ENCODE results near the gene ARID4B.
"Not testable (repeated sequence)": the region's sequence is repeated elsewhere in the genome, so short reads cannot be mapped to it uniquely, and the experiment has no call there.

ARID4B gene

DNA sequence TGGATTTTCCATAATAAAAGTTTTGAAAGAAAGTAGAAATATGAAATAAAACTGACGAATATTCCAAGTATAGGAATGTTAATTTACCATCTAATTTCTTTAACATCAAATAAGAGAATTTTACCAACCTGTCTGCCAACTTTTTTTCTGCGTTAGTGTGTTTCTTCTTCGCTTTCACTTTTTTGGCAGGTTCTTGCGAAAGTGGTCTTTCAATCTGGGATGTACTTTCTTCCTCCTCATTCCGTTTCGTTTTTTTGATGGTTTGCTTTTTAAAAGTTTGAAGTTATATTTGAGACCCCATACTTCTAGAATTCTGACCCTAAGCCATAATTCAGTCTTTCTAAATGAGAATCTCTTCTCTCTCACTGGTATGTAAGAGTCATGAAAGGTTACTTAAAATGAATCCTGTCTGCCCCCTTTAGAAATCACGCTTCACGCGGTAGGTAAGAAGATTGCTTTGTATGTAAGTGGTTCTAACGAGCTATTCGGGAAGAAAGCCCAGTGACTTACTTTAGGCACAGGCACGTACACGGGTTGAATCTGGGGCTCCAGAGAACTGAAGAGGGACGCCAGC is 167.5 kb downstream of the ARID4B start:
- peak; percentile 27 for DNase-seq (ENCODE audit: low read depth)

DNA sequence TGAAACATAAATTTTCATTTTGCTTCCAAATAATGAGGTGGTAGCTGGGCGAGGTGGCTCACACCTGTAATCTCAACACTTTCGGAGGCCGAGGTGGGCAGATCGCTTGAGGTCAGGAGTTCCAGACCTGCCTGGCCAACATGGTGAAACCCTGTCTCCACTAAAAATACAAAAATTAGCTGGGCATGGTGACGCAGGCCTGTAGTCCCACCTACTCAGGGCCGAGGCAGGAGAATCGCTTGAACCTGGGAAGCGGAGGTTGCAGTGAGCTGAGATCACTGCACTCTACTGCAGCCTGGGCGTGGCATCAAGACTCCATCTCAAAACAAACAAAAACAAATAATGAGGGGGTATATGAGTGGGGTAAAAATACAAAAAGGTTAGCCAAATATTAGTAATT is 168.0 kb downstream of the ARID4B start:
- not testable (repeated sequence) for DNase-seq (ENCODE audit: low read depth)

GRCh38 chr1:235159284-235159683 is 168.7 kb downstream of the ARID4B start:
- DNase-seq (ENCODE audit: low read depth) = not testable (repeated sequence)

- DNase-seq (ENCODE audit: low read depth) = no peak
Measured at GRCh38 chr1:235158680-235159079, 169.3 kb downstream of the ARID4B start.

DNA sequence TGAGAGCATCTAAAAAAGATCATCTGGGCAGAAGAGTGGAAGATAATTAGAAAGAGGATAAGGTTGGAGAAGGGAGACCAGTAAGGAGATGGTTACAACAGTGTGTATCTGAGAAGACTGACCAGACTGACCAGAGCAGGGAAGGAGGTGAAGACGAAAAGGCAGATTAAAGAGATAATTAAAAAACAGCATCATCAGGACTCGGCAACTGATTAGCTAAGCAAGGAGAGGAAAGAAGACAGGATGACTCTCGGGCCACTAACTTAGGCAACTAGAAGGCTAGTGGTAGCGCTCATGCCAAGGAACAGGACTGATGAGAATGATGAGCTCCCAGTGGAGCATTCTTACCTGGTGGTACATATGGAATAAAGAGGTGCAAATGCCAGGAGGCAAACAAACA is 170.8 kb downstream of the ARID4B start:
- no peak for DNase-seq (ENCODE audit: low read depth)

DNA sequence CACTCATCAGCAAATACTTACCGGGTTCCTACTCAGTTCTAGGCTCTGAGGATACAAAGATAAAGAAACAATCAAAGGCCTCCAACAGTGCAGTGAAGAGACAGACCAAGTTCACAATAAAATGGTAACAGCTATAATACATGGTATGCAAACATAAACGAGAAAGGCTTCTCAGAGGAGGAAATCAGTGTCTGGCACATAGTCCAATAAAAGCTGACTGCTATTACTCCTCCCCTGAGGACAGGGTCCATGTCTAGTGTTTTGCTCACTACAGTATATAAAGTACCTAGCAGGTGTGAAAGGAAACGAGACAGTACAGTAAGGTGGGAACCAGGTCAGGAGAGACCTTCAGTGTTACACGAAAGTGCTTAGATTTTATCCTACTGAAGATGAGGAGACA is 171.2 kb downstream of the ARID4B start:
- DNase-seq (ENCODE audit: low read depth) = no peak

- DNase-seq (ENCODE audit: low read depth) = no peak
Measured at GRCh38 chr1:235156265-235156664, 171.7 kb downstream of the ARID4B start.

- DNase-seq (ENCODE audit: low read depth) = no peak
Measured at GRCh38 chr1:235152235-235152634, 175.7 kb downstream of the ARID4B start.

GRCh38 chr1:235151033-235151432 is 176.9 kb downstream of the ARID4B start:
- no peak for DNase-seq (ENCODE audit: low read depth)

DNA sequence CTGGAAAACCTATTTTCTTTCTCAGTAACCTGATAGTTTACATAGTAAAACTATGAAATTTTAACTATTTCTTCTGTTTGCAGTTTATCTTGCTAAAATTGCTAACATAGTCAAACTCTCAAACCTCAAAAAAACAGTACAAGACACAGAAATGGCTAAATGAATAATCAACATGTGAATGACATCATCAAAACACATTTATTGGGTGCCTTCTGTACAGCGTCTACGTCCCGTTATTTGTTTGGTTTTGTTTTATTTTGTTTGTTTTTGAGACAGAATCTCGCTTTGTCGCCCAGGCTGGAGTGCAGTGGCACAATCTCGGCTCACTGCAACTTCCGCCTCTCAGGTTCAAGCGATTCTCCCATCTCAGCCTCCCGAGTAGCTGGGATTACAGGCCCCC is 178.2 kb downstream of the ARID4B start:
- no peak for DNase-seq (ENCODE audit: low read depth)

GRCh38 chr1:235147269-235147668 is 180.7 kb downstream of the ARID4B start:
- no peak for DNase-seq (ENCODE audit: low read depth)

DNA sequence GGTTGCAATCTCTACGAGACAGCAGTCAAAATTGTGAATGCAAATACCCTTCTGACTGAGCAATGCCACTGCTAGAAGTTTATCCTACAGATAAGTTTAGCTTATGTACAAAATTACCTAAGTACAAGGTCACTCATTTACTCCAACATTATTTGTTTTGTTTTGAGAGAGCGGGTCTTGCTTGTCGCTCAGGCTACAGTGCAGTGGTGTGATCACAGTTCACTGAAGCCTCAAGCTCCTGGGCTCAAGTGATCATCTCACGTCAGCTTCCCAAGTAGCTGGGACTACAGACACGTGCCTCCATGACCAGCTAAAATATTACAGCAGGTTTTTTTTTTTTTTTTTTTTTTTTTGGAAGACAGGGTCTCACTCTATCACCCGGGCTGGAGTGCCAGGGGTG is 182.3 kb downstream of the ARID4B start:
- DNase-seq (ENCODE audit: low read depth) = no peak

DNA sequence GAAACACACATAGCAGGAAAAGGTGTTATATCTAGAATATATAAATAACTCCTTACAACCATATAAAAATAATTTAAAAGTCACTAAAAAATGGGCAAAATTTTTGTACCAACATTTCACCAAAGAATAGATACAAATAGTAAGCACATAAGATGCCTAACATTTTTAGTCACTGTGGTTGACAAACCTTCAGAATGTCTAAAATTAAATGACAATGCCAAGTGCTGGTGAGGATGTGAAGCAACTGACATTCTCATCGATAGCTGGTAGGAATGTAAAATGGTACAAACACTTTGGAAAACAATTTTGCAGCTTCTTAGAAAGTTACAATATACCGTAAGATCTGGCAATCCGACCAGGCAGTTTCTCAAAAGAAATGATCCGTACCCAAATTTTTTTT is 185.0 kb downstream of the ARID4B start:
- DNase-seq (ENCODE audit: low read depth) = no peak

- DNase-seq (ENCODE audit: low read depth) = no peak
Measured at GRCh38 chr1:235139315-235139714, 188.7 kb downstream of the ARID4B start.

- DNase-seq (ENCODE audit: low read depth) = no peak
Measured at GRCh38 chr1:235138821-235139220, 189.2 kb downstream of the ARID4B start.

GRCh38 chr1:235136111-235136510 is 191.9 kb downstream of the ARID4B start:
- DNase-seq (ENCODE audit: low read depth) = no peak

GRCh38 chr1:235134171-235134570 is 193.8 kb downstream of the ARID4B start:
- no peak for DNase-seq (ENCODE audit: low read depth)

DNA sequence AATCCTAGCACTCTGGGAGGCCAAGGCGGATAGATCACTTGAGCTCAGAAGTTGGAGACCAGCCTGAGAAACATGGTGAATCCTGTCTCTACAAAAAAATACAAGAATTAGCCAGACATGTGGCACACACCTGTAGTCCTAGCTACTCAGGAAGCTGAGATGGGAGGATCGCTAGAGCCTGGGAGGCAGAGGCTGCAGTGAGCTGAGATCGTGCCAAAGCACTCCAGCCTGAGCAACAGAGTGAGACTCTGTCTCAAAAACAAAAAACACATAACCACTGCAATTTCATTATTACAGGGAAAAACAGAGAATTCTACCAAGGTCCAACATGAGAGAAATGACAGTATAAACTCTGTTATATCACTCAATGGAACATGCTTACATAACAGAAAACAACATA is 194.9 kb downstream of the ARID4B start:
- no peak for DNase-seq (ENCODE audit: low read depth)

DNA sequence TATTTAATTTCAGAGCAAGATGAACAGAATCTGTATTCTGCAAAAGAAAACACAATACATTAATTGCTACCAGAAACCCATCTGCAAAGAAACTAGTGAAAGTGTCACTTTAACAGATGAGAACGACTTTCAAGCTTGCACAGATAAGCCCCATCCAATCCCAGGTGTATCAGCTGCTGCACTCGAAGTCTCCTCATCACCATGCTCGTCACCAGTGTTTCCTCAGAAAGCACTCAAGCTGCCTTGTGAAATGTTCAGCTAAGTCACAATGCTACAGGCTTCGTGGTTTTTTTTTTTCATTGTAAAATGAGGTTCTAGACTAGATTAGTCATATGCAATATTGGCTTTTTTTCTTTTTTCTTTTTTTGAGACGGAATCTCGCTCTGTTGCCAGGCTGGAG is 196.0 kb downstream of the ARID4B start:
- DNase-seq (ENCODE audit: low read depth) = no peak

- no peak for DNase-seq (ENCODE audit: low read depth)
Measured at GRCh38 chr1:235130766-235131270, 197.2 kb downstream of the ARID4B start.

DNA sequence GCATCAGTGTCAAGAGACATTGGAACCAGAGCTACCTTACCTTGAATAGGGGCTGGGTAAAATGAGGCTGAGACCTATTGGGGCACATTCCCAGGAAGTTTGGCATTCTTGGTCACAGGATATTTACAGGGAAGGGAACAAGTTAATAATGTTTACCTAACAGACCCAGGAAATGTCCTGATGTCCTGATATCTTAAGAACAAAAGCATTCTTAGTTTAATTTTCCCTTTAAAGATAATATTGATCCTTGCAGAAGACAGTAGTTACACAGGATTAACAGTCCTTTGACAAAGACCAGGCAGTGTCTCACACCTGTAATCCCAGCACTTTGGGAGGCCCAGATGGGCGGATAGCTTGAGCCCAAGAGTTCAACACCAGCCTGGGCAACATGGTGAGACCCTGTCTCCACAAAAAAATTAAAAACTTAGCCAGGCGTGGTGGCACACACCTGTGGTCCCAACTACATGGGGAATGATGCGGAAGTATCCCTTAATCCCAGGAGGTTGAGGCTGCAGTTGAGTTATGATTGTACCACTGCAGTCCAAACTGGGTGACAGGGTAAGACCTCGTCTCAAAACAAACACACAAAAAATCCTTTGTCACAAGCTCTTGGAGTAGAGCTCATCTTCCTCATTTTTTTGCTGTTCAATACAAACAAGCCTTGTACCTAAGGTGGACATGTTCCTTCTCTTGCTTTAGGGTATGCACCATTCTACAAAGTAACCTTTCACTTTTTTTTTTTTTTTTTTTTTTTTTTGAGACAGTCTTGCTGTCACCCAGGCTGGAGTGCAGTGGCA is 198.0 kb downstream of the ARID4B start:
- DNase-seq (ENCODE audit: low read depth) = no peak

DNA sequence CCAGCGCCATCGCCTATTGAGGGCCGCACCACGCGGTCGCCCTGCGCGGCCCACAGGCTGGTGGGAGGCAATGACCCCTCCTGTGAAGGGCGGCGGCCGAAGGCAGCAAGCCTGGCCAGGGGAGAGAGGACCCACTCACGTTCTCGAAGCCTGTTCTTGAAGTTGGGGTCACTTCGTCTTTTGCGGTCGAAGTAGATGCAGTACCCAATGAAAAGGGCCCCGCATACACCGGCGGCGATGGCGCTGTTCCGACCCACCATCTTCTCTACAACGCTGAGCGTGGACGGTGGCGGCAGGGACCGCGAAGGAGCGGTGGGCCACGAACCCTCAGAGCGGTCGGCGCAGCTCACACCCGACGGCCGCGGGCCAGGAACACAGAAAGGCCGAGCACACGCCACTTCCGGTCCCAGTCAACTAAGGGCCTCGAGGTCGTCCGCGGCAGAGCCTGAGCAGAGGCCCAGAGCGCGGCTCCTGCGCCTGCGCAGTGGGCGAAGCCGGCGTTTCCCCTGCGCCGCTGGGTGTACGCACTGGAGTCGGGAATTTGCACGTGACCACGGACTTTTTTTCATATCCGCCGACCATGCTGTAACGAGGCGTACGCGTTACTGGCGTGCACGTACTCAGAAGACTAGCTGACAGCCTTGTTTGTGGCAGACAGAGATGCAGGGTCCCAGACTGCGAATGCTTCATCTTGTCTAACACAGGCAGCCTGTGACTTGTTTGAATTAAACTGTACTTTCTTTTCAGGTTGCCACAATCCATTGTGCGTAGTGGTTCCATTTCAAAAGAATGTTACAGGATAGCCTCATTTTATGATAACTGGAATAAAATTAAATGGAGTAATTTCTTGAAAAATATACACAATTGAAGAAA is 199.3 kb downstream of the ARID4B start, which contains the start of gene TOMM20:
Gene TOMM20 (minus strand): TSS at position 382 of the 873 bp plus-strand sequence. CDS start 122 bp downstream, at position 260.
- DNase-seq (ENCODE audit: low read depth) = peak; percentile 91

Data from non-pigmented ciliary epithelial cell (primary cell).